ENCODE measurements around the gene ATP9A.
"Not testable (repeated sequence)": the region's sequence is repeated elsewhere in the genome, so short reads cannot be mapped to it uniquely, and the experiment has no call there.

The ATP9A gene

GRCh38 chr20:51791626-51792025 lies 23.4 kb upstream of the ATP9A start:
- DNase-seq (ENCODE audit: low read depth): no peak

GRCh38 chr20:51790256-51790655 lies 22.1 kb upstream of the ATP9A start:
- DNase-seq (ENCODE audit: low read depth): no peak

- no peak for DNase-seq (ENCODE audit: low read depth)
These were observed 21.2 kb upstream of the ATP9A start for GRCh38 chr20:51789434-51789833.

GRCh38 chr20:51788822-51789221 lies 20.6 kb upstream of the ATP9A start:
- DNase-seq (ENCODE audit: low read depth): no peak

GRCh38 chr20:51784299-51784698 lies 16.1 kb upstream of the ATP9A start:
- DNase-seq (ENCODE audit: low read depth): no peak

GRCh38 chr20:51778229-51778759 lies 10.1 kb upstream of the ATP9A start:
- DNase-seq (ENCODE audit: low read depth): not testable (repeated sequence)

- no peak for DNase-seq (ENCODE audit: low read depth)
These were observed 7.1 kb upstream of the ATP9A start for GRCh38 chr20:51775241-51775640.

- DNase-seq (ENCODE audit: low read depth): no peak
These were observed 4.0 kb upstream of the ATP9A start for GRCh38 chr20:51772236-51772635.

- no peak for DNase-seq (ENCODE audit: low read depth)
These were observed 1.9 kb upstream of the ATP9A start for GRCh38 chr20:51769976-51770615.

GRCh38 chr20:51768759-51769517 lies 748 bp upstream of the ATP9A start:
- DNase-seq (ENCODE audit: low read depth): no peak

- DNase-seq (ENCODE audit: low read depth): peak; percentile 3
These were observed 960 bp downstream of the ATP9A start for GRCh38 chr20:51766994-51767866.

- not testable (repeated sequence) for DNase-seq (ENCODE audit: low read depth)
These were observed 2.8 kb downstream of the ATP9A start for GRCh38 chr20:51765381-51765780.

GRCh38 chr20:51763965-51764602 lies 4.1 kb downstream of the ATP9A start:
- no peak for DNase-seq (ENCODE audit: low read depth)

- no peak for DNase-seq (ENCODE audit: low read depth)
These were observed 7.2 kb downstream of the ATP9A start for GRCh38 chr20:51760905-51761546.

- DNase-seq (ENCODE audit: low read depth): no peak
These were observed 8.2 kb downstream of the ATP9A start for GRCh38 chr20:51759769-51760510.

- DNase-seq (ENCODE audit: low read depth): no peak
These were observed 9.1 kb downstream of the ATP9A start for GRCh38 chr20:51758978-51759544.

- no peak for DNase-seq (ENCODE audit: low read depth)
These were observed 11.0 kb downstream of the ATP9A start for GRCh38 chr20:51757226-51757625.

GRCh38 chr20:51756653-51757052 lies 11.5 kb downstream of the ATP9A start:
- DNase-seq (ENCODE audit: low read depth): no peak

- not testable (repeated sequence) for DNase-seq (ENCODE audit: low read depth)
These were observed 15.0 kb downstream of the ATP9A start for GRCh38 chr20:51753220-51753619.

GRCh38 chr20:51752343-51752951 lies 15.7 kb downstream of the ATP9A start:
- no peak for DNase-seq (ENCODE audit: low read depth)
